Neuronal stem cell (in vitro differentiated cells): ENCODE measurements around the gene ARHGAP23.

Source experiments
- DNase-seq: peaks from one replicate; pipeline ENCODE4 v3.0.0-alpha.2; 2013; ENCODE audit warnings: low spot score
- H2AFZ ChIP-seq: one replicate; pipeline ENCODE4 v1.6.1; 2013; ENCODE audit warnings: mild to moderate bottlenecking, low read length, inconsistent platforms
- H2AK5ac ChIP-seq: 2 replicates; pipeline ENCODE4 v1.6.1; 2013; ENCODE audit warnings: low read depth, mild to moderate bottlenecking, inconsistent platforms, low read length, moderate library complexity, mixed read lengths
- H2BK120ac ChIP-seq: 2 replicates; pipeline ENCODE4 v1.6.1; 2013; ENCODE audit warnings: low read depth, mild to moderate bottlenecking, inconsistent platforms, low read length, moderate library complexity, mixed read lengths
- H2BK12ac ChIP-seq: one replicate; pipeline ENCODE4 v1.6.1; 2013; ENCODE audit warnings: low read length, inconsistent platforms
- H2BK15ac ChIP-seq: 2 replicates; pipeline ENCODE4 v1.6.1; 2013; ENCODE audit warnings: mild to moderate bottlenecking, low read length, inconsistent platforms, mixed read lengths
- H2BK5ac ChIP-seq: one replicate; pipeline ENCODE4 v1.6.1; 2013; ENCODE audit warnings: inconsistent platforms, mild to moderate bottlenecking, low read length, moderate library complexity
- H3K14ac ChIP-seq: one replicate; pipeline ENCODE4 v1.6.1; 2013; ENCODE audit warnings: low read length, inconsistent platforms
- H3K18ac ChIP-seq: 2 replicates; pipeline ENCODE4 v1.6.1; 2013; ENCODE audit warnings: low read length, inconsistent platforms
- H3K23ac ChIP-seq: 2 replicates; pipeline ENCODE4 v1.6.1; 2013; ENCODE audit warnings: low read depth, mild to moderate bottlenecking, mixed read lengths, low read length, inconsistent platforms; ENCODE audit not compliant: poor library complexity
- H3K27ac ChIP-seq: replicated peaks from 3 replicates; pipeline ENCODE4 v1.5.1; 2013; ENCODE audit warnings: low read length, inconsistent platforms
- H3K27me3 ChIP-seq, 3 experiments: 2 replicates each; pipeline ENCODE4 v1.6.1; 2013; ENCODE audit warnings: low read length in 3 of 3, mild to moderate bottlenecking in 2 of 3, inconsistent platforms in 1 of 3, low read depth in 1 of 3, mixed read lengths in 1 of 3, moderate library complexity in 1 of 3; ENCODE audit not compliant: control insufficient read depth in 3 of 3, insufficient read depth in 3 of 3
- H3K36me3 ChIP-seq, 2 donors: replicated peaks in 1 of 2; 2 replicates each; pipeline ENCODE4 v1.6.1; 2013; ENCODE audit warnings: low read length in 2 of 2; ENCODE audit not compliant: control insufficient read depth in 2 of 2, insufficient read depth in 2 of 2
- H3K4ac ChIP-seq: 2 replicates; pipeline ENCODE4 v1.6.1; 2013; ENCODE audit warnings: inconsistent platforms, mild to moderate bottlenecking, low read length, moderate library complexity
- H3K4me1 ChIP-seq, 2 donors: 1 replicate in 1 of 2; 2 replicates in 1 of 2; pipeline ENCODE4 v1.6.1; 2013; ENCODE audit warnings: low read length in 2 of 2, low read depth in 1 of 2; ENCODE audit not compliant: control insufficient read depth in 2 of 2, insufficient read depth in 1 of 2
- H3K4me2 ChIP-seq: one replicate; pipeline ENCODE4 v1.6.1; 2013; ENCODE audit warnings: mild to moderate bottlenecking, low read length, inconsistent platforms; ENCODE audit not compliant: insufficient read depth, poor library complexity, severe bottlenecking
- H3K4me3 ChIP-seq, 2 donors: 2 replicates each; pipeline ENCODE4 v1.5.1; 2013; ENCODE audit warnings: low read length in 2 of 2, mild to moderate bottlenecking in 2 of 2, inconsistent platforms in 1 of 2, moderate library complexity in 1 of 2
- H3K79me1 ChIP-seq: one replicate; pipeline ENCODE4 v1.6.1; 2013; ENCODE audit warnings: low read depth, mild to moderate bottlenecking, inconsistent platforms, low read length, moderate library complexity
- H3K9ac ChIP-seq: one replicate; pipeline ENCODE4 v1.6.1; 2013; ENCODE audit warnings: mild to moderate bottlenecking, low read depth, low read length, inconsistent platforms; ENCODE audit not compliant: poor library complexity
- H3K9me3 ChIP-seq, 2 donors: replicated peaks in 1 of 2; 2 replicates each; pipeline versions ENCODE3 to v1.6.1; 2013; ENCODE audit warnings: low read length in 2 of 2, mild to moderate bottlenecking in 2 of 2, inconsistent platforms in 1 of 2, low read depth in 1 of 2, mixed read lengths in 1 of 2, moderate library complexity in 1 of 2; ENCODE audit not compliant: control insufficient read depth in 2 of 2, insufficient read depth in 1 of 2
- H4K8ac ChIP-seq: one replicate; pipeline ENCODE4 v1.6.1; 2013; ENCODE audit warnings: low read depth, mild to moderate bottlenecking, inconsistent platforms, low read length, moderate library complexity
- H4K91ac ChIP-seq: one replicate; pipeline ENCODE4 v1.6.1; 2013; ENCODE audit warnings: low read length, low read depth, mild to moderate bottlenecking, inconsistent platforms; ENCODE audit not compliant: poor library complexity
- WGBS, 2 donors: extraction: QIAGEN DNeasy Blood & Tissue Kit; methylation state at CpG; one replicate each; pipeline ENCODE4 v1.1.7; 2013; ENCODE audit warnings: missing lambda C conversion rate in 2 of 2, mixed read lengths in 1 of 2; ENCODE audit not compliant: insufficient read length in 2 of 2, insufficient replicate concordance in 1 of 2; ENCODE audit errors: extremely low coverage in 2 of 2; 5-methylcytosine and 5-hydroxymethylcytosine counted together

The ARHGAP23 gene

DNA sequence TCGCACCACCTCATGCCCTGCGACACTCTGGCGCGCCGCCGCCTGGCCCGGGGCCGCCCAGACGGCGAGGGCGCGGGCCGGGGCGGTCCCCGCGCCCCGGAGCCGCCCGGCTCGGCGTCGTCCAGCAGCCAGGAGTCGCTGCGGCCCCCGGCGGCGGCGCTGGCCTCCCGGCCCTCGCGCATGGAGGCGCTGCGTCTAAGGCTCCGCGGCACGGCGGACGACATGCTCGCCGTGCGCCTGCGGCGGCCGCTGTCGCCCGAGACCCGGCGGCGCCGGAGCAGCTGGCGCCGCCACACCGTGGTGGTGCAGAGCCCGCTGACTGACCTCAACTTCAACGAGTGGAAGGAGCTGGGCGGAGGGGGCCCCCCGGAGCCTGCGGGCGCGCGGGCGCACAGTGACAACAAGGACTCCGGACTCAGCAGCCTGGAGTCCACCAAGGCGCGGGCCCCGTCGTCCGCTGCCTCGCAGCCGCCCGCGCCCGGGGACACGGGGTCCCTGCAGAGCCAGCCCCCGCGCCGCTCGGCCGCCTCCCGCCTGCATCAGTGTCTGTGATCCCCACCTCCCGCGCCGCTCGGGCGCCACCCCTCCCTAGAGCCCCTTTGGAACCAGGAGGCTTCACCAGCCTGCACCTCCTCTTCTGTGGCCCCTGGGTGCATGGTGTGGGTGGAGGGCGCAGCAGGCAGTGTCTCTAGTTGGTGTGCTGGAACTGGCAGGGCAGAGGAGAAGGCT is 82.3 kb downstream of the ARHGAP23 start:
- Histone ChIP-seq H2BK120ac (no peak overlapping the region), H3K4me1 (peaks cover 0 to 22% of the 10 kb centered on the region in 2 donors), H3K4me3 (peak overlapping the region in 1 of 2 donors; percentile 75), H3K9ac (peak overlapping the region; percentile 87), H3K14ac (peak overlapping the region; percentile 44), H3K4ac (no peak overlapping the region), H4K8ac (peak overlapping the region; percentile 75), H3K79me1 (no peaks in the 10 kb centered on the region), H2BK15ac (peak overlapping the region; percentile 95), H3K27ac (no peak overlapping the region), H3K9me3 (no peaks in the 10 kb centered on the region), H2BK12ac (peak overlapping the region; percentile 92), H3K4me2 (peak overlapping the region; percentile 97), H3K36me3 (peaks cover 0 to 6% of the 10 kb centered on the region in 2 donors), H3K18ac (peak overlapping the region; percentile 95), H4K91ac (no peak overlapping the region), H2BK5ac (peak overlapping the region; percentile 82), H2AK5ac (peak overlapping the region; percentile 96), H3K27me3 (peaks cover 0 to 30% (median 2%) of the 10 kb centered on the region in 3 experiments), H3K23ac (peak overlapping the region; percentile 80), H2AFZ (no peak overlapping the region)
- peak; percentile 61 for DNase-seq
- WGBS, 2 donors, result no CpG with 5 or more reads among the region's 86 CpGs

DNA sequence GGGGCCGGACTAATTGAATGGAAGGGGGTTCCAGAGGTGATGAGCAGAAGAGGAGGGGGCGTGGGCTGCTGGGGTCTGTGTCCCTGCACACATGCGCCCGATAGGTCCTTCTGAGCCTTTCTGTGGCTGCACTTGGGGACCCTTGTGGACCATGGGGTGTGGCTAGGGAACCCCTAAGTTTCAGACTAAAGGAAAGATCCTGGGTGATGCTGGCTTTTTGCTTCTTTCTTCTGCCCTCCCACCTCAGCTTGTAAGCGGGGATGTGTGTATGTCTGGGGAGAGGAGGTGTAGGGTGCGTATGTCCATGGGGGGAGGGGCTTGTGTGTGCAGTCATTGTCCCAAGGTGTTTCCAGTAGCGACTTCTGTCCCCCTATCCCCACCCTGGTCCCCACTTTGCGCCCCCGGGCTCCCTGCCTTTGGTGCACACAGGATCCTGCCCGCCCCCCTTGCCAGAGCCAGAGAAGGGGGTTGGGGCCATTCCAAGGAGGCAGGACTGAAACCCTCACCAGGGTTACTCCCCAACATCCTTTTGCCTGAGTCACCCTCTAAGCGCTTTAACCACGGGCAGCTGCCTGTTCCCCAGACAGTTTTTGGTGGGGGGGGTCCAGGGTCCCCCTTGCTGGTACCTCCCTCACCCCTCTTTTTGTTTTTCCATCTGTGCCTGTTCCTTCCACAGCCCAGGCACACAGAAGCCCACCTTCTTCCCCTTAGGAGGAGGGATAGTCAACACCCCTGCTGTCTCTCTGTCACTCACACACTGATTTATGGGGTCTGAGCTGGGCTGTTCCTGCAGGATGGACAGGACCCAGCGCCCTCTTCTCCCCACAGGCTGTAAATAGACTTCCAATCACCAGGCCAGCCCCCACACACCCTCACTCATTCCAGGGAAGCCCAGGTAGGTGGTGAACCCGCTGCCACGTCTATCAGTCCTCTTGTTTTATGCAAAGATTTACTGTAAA is 83.2 kb downstream of the ARHGAP23 start:
- H3K79me1 ChIP-seq, result no peaks in the 10 kb centered on the region
- peaks cover 0 to 30% (median 2%) of the 10 kb centered on the region in 3 experiments for H3K27me3 ChIP-seq
- no peak overlapping the region for H4K8ac ChIP-seq
- H2BK12ac ChIP-seq, result peak overlapping the region; percentile 92
- no peak overlapping the region for H3K4ac ChIP-seq
- H2BK120ac ChIP-seq, result no peak overlapping the region
- H2BK5ac ChIP-seq, result peak overlapping the region; percentile 82
- H3K4me3 ChIP-seq, result peak overlapping the region in 1 of 2 donors; percentile 75
- DNase-seq, result no peak
- peaks cover 0 to 22% of the 10 kb centered on the region in 2 donors for H3K4me1 ChIP-seq
- H3K18ac ChIP-seq, result peak overlapping the region; percentile 93
- H4K91ac ChIP-seq, result no peak overlapping the region
- H3K36me3 ChIP-seq, result peaks cover 0 to 3% of the 10 kb centered on the region in 2 donors
- H3K23ac ChIP-seq, result peak overlapping the region; percentile 80
- peak overlapping the region; percentile 97 for H3K4me2 ChIP-seq
- H3K9ac ChIP-seq, result peak overlapping the region; percentile 87
- no CpG with 5 or more reads among the region's 15 CpGs for WGBS, 2 donors
- H3K14ac ChIP-seq, result peak overlapping the region; percentile 44
- H3K27ac ChIP-seq, result no peak overlapping the region
- H2AFZ ChIP-seq, result no peak overlapping the region
- H2BK15ac ChIP-seq, result no peak overlapping the region
- H3K9me3 ChIP-seq, result no peaks in the 10 kb centered on the region
- H2AK5ac ChIP-seq, result peak overlapping the region; percentile 96

DNA sequence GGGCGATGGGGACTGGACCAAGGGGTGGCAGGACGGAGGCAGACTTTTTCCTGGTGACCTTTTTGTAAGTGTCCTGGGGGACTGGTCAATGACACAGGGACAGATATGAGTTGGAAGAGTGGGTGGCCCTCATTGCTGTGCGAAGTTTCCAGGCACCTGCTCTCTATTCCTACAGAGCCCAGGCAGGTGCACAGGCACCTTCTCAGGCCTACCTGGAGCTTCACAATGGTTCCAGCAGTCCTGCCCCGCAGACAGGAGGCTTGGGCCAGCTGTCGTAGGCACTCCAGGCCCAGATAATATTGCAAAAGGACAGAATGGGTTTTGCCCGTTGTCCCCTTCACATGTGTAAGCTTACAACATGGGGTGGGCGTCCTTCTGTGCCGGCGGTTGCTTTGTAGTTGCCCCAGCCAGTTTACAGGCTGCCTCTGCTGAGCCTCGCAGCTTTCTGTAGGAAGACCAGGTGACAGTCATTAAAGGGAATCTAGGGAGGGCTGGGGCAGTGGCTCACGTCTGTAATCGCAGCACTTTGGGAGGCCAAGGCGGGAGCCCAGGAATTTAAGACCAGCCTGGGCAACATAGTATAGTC is 84.3 kb downstream of the ARHGAP23 start:
- Histone ChIP-seq H2AK5ac (peak overlapping the region; percentile 35), H3K79me1 (no peaks in the 10 kb centered on the region), H4K8ac (no peak overlapping the region), H3K36me3 (no peaks in the 10 kb centered on the region), H3K18ac (no peak overlapping the region), H4K91ac (no peak overlapping the region), H3K14ac (peak overlapping the region; percentile 63), H2BK15ac (no peak overlapping the region), H3K9me3 (no peaks in the 10 kb centered on the region), H3K9ac (no peak overlapping the region), H3K4ac (no peak overlapping the region), H3K4me3 (no peak overlapping the region), H3K4me1 (peaks cover 0 to 19% of the 10 kb centered on the region in 2 donors), H2BK5ac (no peak overlapping the region), H2BK120ac (no peak overlapping the region), H3K23ac (no peak overlapping the region), H2BK12ac (no peak overlapping the region), H3K4me2 (no peak overlapping the region), H3K27ac (no peak overlapping the region), H3K27me3 (peaks cover 0 to 30% (median 2%) of the 10 kb centered on the region in 3 experiments), H2AFZ (no peak overlapping the region)
- DNase-seq, result no peak
- WGBS, 2 donors, result no CpG with 5 or more reads among the region's 13 CpGs
